Activated B cell treated with CpG ODN at 0.5 μM for 24 hours (primary cell): Measurements from ENCODE around the gene RASL10B. TPM values are rescaled to one million over a fixed set of nuclear protein-coding genes. Genes with fewer than 3 reads are reported as not detected.

ENCODE experiments used
- ATAC-seq: fragments of 200-7000 bp; cut with Tn5 transposase; one replicate; pipeline ENCODE4 v1.10.0; 2021; ENCODE audit warnings: low read depth, mild to moderate bottlenecking, moderate library complexity
- CTCF ChIA-PET: fragments of 350-600 bp; sonication (Branson Sonifier 250); formaldehyde crosslinking; loops from one replicate; lab custom pipeline; 2021; ENCODE audit warnings: antibody characterized with exemption; lab: Charles Lee
- POLR2A ChIA-PET: fragments of 350-600 bp; sonication (Branson Sonifier 250); formaldehyde crosslinking; loops from one replicate; lab custom pipeline; 2021; ENCODE audit warnings: antibody characterized with exemption; lab: Charles Lee
- DNase-seq: peaks from one replicate; pipeline ENCODE4 v3.0.0; 2022
- H3K27ac Mint-ChIP-seq: one replicate; pipeline ENCODE4 v1.8.0; 2020; ENCODE audit warnings: mixed read lengths
- H3K27me3 Mint-ChIP-seq: one replicate; pipeline ENCODE4 v1.8.0; 2021; ENCODE audit warnings: mixed read lengths
- H3K36me3 Mint-ChIP-seq: one replicate; pipeline ENCODE4 v1.8.0; 2021; ENCODE audit warnings: low read depth, mixed read lengths
- H3K4me1 Mint-ChIP-seq: one replicate; pipeline ENCODE4 v1.8.0; 2021; ENCODE audit warnings: mixed read lengths
- H3K4me3 Mint-ChIP-seq: one replicate; pipeline ENCODE4 v1.8.0; 2020; ENCODE audit warnings: mild to moderate bottlenecking, mixed read lengths
- H3K9me3 Mint-ChIP-seq: one replicate; pipeline ENCODE4 v1.8.0; 2020; ENCODE audit warnings: mixed read lengths
- intact Hi-C: fragments of 100-400 bp; cut with micrococcal nuclease; formaldehyde crosslinking; loops from one replicate; pipeline ENCODE4 v1.15.1; 2024
- total RNA-seq: library from RNA; stranded (reverse); gene quantifications from 2 replicates; pipeline ENCODE4 v1.2.3, GENCODE V29; 2022
- TF ChIP-seq, protein P1 (sequence below): fragments of 200-600 bp; IDR thresholded peaks from one replicate; pipeline ENCODE4 v1.8.0; 2022; ENCODE audit warnings: antibody characterized with exemption, mild to moderate bottlenecking

The RASL10B gene
- total RNA-seq: 0.31 and 0.32 TPM in 2 replicates

- peak; percentile 60 for ATAC-seq
- H3K36me3 Mint-ChIP-seq: peaks cover 17% of the 10 kb centered on the region
- peak within 1 kb of the TSS; percentile 62 for H3K4me3 Mint-ChIP-seq
- intact Hi-C loops: no loop called here
- peaks cover 14% of the 10 kb centered on the region for H3K4me1 Mint-ChIP-seq
- ChIA-PET POLR2A (no interaction called here), CTCF (interaction anchor here (0.9 to 1.3 kb wide), 2 partner anchors 16 to 33 kb away, joined by 3 to 4 read pairs; no protein-coding TSS in a partner anchor)
- peaks cover 10% of the 10 kb centered on the region for H3K27me3 Mint-ChIP-seq
- no peak within 1 kb of the TSS for H3K27ac Mint-ChIP-seq
- H3K9me3 Mint-ChIP-seq: no peaks in the 10 kb centered on the region
- DNase-seq: no peak
- TF ChIP-seq, protein P1, sequence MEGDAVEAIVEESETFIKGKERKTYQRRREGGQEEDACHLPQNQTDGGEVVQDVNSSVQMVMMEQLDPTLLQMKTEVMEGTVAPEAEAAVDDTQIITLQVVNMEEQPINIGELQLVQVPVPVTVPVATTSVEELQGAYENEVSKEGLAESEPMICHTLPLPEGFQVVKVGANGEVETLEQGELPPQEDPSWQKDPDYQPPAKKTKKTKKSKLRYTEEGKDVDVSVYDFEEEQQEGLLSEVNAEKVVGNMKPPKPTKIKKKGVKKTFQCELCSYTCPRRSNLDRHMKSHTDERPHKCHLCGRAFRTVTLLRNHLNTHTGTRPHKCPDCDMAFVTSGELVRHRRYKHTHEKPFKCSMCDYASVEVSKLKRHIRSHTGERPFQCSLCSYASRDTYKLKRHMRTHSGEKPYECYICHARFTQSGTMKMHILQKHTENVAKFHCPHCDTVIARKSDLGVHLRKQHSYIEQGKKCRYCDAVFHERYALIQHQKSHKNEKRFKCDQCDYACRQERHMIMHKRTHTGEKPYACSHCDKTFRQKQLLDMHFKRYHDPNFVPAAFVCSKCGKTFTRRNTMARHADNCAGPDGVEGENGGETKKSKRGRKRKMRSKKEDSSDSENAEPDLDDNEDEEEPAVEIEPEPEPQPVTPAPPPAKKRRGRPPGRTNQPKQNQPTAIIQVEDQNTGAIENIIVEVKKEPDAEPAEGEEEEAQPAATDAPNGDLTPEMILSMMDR: no peak
Observed at GRCh38 chr17:35731239-35731916, at the start of gene RASL10B. RASL10B (plus strand) TSS chr17:35731639; CDS start chr17:35735185, 3,546 bp downstream.

DNA sequence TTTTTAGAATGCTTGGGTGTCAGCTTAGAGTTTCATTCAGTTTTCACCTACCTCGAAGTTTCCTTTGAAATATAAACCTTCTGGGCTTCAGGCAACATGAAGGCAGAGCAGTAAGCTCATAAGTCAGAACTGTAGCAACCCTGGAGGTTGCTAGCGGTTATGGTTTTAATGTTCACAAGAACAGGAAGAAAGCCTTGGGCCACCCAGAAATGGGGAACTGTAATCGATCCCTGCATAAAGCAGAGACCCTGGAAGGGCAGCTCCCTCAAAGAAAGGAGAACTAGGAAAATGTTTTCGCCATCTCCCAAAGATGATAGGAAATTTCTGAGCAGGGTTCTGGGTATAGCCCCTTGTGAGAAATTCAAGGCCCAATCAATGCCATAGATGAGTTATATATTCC is 47.8 kb upstream of the RASL10B start:
- Mint-ChIP-seq H3K4me3 (no peak overlapping the region), H3K9me3 (no peaks in the 10 kb centered on the region), H3K27me3 (no peaks in the 10 kb centered on the region), H3K27ac (no peak overlapping the region), H3K36me3 (peaks cover 79% of the 10 kb centered on the region), H3K4me1 (no peaks in the 10 kb centered on the region)
- intact Hi-C loops: no loop called here
- DNase-seq (no peak), ATAC-seq (no peak)
- ChIA-PET POLR2A (no interaction called here), CTCF (no interaction called here)
- TF ChIP-seq, protein P1: no peak

GRCh38 chr17:35684055-35684802 is 47.2 kb upstream of the RASL10B start:
- no peaks in the 10 kb centered on the region for H3K9me3 Mint-ChIP-seq
- no peak for DNase-seq
- ChIA-PET POLR2A (no interaction called here), CTCF (no interaction called here)
- TF ChIP-seq, protein P1: no peak
- intact Hi-C loops: no loop called here
- no peaks in the 10 kb centered on the region for H3K4me1 Mint-ChIP-seq
- no peaks in the 10 kb centered on the region for H3K27me3 Mint-ChIP-seq
- ATAC-seq: no peak
- no peak overlapping the region for H3K27ac Mint-ChIP-seq
- H3K36me3 Mint-ChIP-seq: peaks cover 79% of the 10 kb centered on the region
- no peak overlapping the region for H3K4me3 Mint-ChIP-seq

DNA sequence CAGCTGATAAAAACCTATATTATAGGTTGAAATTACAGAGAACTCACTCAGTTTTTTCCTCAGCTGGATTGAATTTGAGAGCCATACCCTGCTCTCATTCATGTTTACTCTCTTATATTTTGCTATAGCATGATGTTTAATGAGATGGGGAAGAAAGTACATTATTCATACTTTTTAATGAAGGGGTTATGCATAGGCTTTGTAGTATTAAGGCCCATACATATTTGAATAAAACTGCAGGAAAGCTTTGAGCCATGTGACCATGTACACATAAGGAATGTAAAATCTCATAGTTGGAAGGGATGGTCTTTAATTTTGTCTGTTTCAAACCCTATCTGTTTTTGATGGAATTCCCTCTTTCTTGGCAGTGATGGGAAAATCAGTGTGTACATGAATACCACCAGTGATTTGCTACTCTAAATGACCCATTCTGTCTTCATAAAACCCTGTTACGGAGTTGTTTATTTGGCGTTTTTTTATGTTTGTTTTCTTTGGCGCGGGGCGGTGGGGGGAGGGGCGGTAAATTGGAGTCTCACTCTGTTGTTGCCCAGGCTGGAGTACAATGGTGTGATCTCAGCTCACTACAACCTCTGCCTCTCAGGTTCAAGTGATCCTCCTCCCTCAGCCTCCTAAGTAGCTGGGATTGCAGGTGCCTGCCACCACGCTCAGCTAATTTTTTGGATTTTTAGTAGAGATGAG is 38.8 kb upstream of the RASL10B start:
- H3K27me3 Mint-ChIP-seq: no peaks in the 10 kb centered on the region
- DNase-seq (no peak), ATAC-seq (no peak)
- CTCF ChIA-PET: no interaction called here
- no peak overlapping the region for H3K4me3 Mint-ChIP-seq
- TF ChIP-seq, protein P1: no peak
- H3K4me1 Mint-ChIP-seq: no peaks in the 10 kb centered on the region
- intact Hi-C loops: no loop called here
- H3K36me3 Mint-ChIP-seq: peaks cover 75% of the 10 kb centered on the region
- POLR2A ChIA-PET: no interaction called here
- no peaks in the 10 kb centered on the region for H3K9me3 Mint-ChIP-seq
- no peak overlapping the region for H3K27ac Mint-ChIP-seq

- ATAC-seq (no peak), DNase-seq (no peak)
- Mint-ChIP-seq H3K4me3 (no peak overlapping the region), H3K36me3 (peaks cover 70% of the 10 kb centered on the region), H3K4me1 (no peaks in the 10 kb centered on the region), H3K9me3 (no peaks in the 10 kb centered on the region), H3K27ac (no peak overlapping the region), H3K27me3 (no peaks in the 10 kb centered on the region)
- ChIA-PET CTCF (no interaction called here), POLR2A (interaction anchor here (0.7 kb wide), 1 partner anchor 28 kb away, joined by 3 read pairs; no protein-coding TSS in a partner anchor)
- TF ChIP-seq, protein P1: no peak
- intact Hi-C loops: no loop called here
Observed at GRCh38 chr17:35693662-35694061, 37.8 kb upstream of the RASL10B start.
